Measurements from ENCODE around the gene RIPK4.
A peak's percentile ranks its signal among the peaks of the same experiment; 100 is the strongest.

Gene RIPK4

GRCh38 chr21:41770901-41771624 is 4.2 kb upstream of the RIPK4 start:
- Histone ChIP-seq H3K27ac (ENCODE audit: low read depth, low read length) (no peak overlapping the region), H3K4me3 (ENCODE audit: low read depth in 1 of 5, low read length in 5 of 5) (no peak overlapping the region), H3K9me3 (ENCODE audit: control insufficient read depth in 5 of 5, low read length in 5 of 5) (no peaks in the 10 kb centered on the region), H3K36me3 (ENCODE audit: control insufficient read depth in 5 of 5, insufficient read depth in 5 of 5, low read length in 5 of 5) (no peaks in the 10 kb centered on the region), H3K4me1 (ENCODE audit: control insufficient read depth in 5 of 5, insufficient read depth in 5 of 5, low read length in 5 of 5) (peaks cover 0 to 23% (median 18%) of the 10 kb centered on the region in 5 donors), H3K27me3 (ENCODE audit: control insufficient read depth in 5 of 5, insufficient read depth in 4 of 5, low read length in 5 of 5) (peaks cover 40 to 86% (median 70%) of the 10 kb centered on the region in 5 donors), H3K9ac (ENCODE audit: low read length in 5 of 5) (no peak overlapping the region)

GRCh38 chr21:41769933-41770332 is 3.1 kb upstream of the RIPK4 start:
- peaks cover 0 to 23% (median 18%) of the 10 kb centered on the region in 5 donors for H3K4me1 ChIP-seq (ENCODE audit: control insufficient read depth in 5 of 5, insufficient read depth in 5 of 5, low read length in 5 of 5)
- no peaks in the 10 kb centered on the region for H3K9me3 ChIP-seq (ENCODE audit: control insufficient read depth in 5 of 5, low read length in 5 of 5)
- H3K9ac ChIP-seq (ENCODE audit: low read length in 5 of 5), result no peak overlapping the region
- H3K4me3 ChIP-seq (ENCODE audit: low read depth in 1 of 5, low read length in 5 of 5), result no peak overlapping the region
- peaks cover 44 to 85% (median 73%) of the 10 kb centered on the region in 5 donors for H3K27me3 ChIP-seq (ENCODE audit: control insufficient read depth in 5 of 5, insufficient read depth in 4 of 5, low read length in 5 of 5)
- no peaks in the 10 kb centered on the region for H3K36me3 ChIP-seq (ENCODE audit: control insufficient read depth in 5 of 5, insufficient read depth in 5 of 5, low read length in 5 of 5)
- H3K27ac ChIP-seq (ENCODE audit: low read depth, low read length), result no peak overlapping the region

GRCh38 chr21:41769521-41769920 is 2.7 kb upstream of the RIPK4 start:
- Histone ChIP-seq H3K4me1 (ENCODE audit: control insufficient read depth in 5 of 5, insufficient read depth in 5 of 5, low read length in 5 of 5) (peaks cover 0 to 23% (median 18%) of the 10 kb centered on the region in 5 donors), H3K27ac (ENCODE audit: low read depth, low read length) (no peak overlapping the region), H3K36me3 (ENCODE audit: control insufficient read depth in 5 of 5, insufficient read depth in 5 of 5, low read length in 5 of 5) (no peaks in the 10 kb centered on the region), H3K27me3 (ENCODE audit: control insufficient read depth in 5 of 5, insufficient read depth in 4 of 5, low read length in 5 of 5) (peaks cover 44 to 85% (median 74%) of the 10 kb centered on the region in 5 donors), H3K9me3 (ENCODE audit: control insufficient read depth in 5 of 5, low read length in 5 of 5) (no peaks in the 10 kb centered on the region), H3K4me3 (ENCODE audit: low read depth in 1 of 5, low read length in 5 of 5) (no peak overlapping the region), H3K9ac (ENCODE audit: low read length in 5 of 5) (no peak overlapping the region)

- H3K36me3 ChIP-seq (ENCODE audit: control insufficient read depth in 5 of 5, insufficient read depth in 5 of 5, low read length in 5 of 5), result no peaks in the 10 kb centered on the region
- H3K27ac ChIP-seq (ENCODE audit: low read depth, low read length), result no peak overlapping the region
- no peaks in the 10 kb centered on the region for H3K9me3 ChIP-seq (ENCODE audit: control insufficient read depth in 5 of 5, low read length in 5 of 5)
- H3K4me1 ChIP-seq (ENCODE audit: control insufficient read depth in 5 of 5, insufficient read depth in 5 of 5, low read length in 5 of 5), result peaks cover 0 to 23% (median 18%) of the 10 kb centered on the region in 5 donors
- H3K9ac ChIP-seq (ENCODE audit: low read length in 5 of 5), result no peak overlapping the region
- peak overlapping the region in 3 of 5 donors; percentile 4 to 39 (median 35) for H3K4me3 ChIP-seq (ENCODE audit: low read depth in 1 of 5, low read length in 5 of 5)
- H3K27me3 ChIP-seq (ENCODE audit: control insufficient read depth in 5 of 5, insufficient read depth in 4 of 5, low read length in 5 of 5), result peaks cover 47 to 87% (median 78%) of the 10 kb centered on the region in 5 donors
These were observed 2.3 kb upstream of the RIPK4 start for GRCh38 chr21:41769111-41769510.

- H3K36me3 ChIP-seq (ENCODE audit: control insufficient read depth in 5 of 5, insufficient read depth in 5 of 5, low read length in 5 of 5), result no peaks in the 10 kb centered on the region
- H3K27ac ChIP-seq (ENCODE audit: low read depth, low read length), result no peak overlapping the region
- peaks cover 53 to 91% (median 83%) of the 10 kb centered on the region in 5 donors for H3K27me3 ChIP-seq (ENCODE audit: control insufficient read depth in 5 of 5, insufficient read depth in 4 of 5, low read length in 5 of 5)
- peak overlapping the region in 4 of 5 donors; percentile 4 to 48 (median 37) for H3K4me3 ChIP-seq (ENCODE audit: low read depth in 1 of 5, low read length in 5 of 5)
- H3K9ac ChIP-seq (ENCODE audit: low read length in 5 of 5), result no peak overlapping the region
- peaks cover 0 to 23% (median 18%) of the 10 kb centered on the region in 5 donors for H3K4me1 ChIP-seq (ENCODE audit: control insufficient read depth in 5 of 5, insufficient read depth in 5 of 5, low read length in 5 of 5)
- H3K9me3 ChIP-seq (ENCODE audit: control insufficient read depth in 5 of 5, low read length in 5 of 5), result no peaks in the 10 kb centered on the region
These were observed 1.7 kb upstream of the RIPK4 start for GRCh38 chr21:41768437-41769042.

- H3K27ac ChIP-seq (ENCODE audit: low read depth, low read length), result no peak overlapping the region
- H3K4me3 ChIP-seq (ENCODE audit: low read depth in 1 of 5, low read length in 5 of 5), result peak overlapping the region in 2 of 5 donors; percentile 9 to 39
These were observed 969 bp upstream of the RIPK4 start for GRCh38 chr21:41767606-41768436.

GRCh38 chr21:41765973-41766882 is 624 bp downstream of the RIPK4 start:
- H3K9me3 ChIP-seq (ENCODE audit: control insufficient read depth in 5 of 5, low read length in 5 of 5), result no peaks in the 10 kb centered on the region
- H3K4me1 ChIP-seq (ENCODE audit: control insufficient read depth in 5 of 5, insufficient read depth in 5 of 5, low read length in 5 of 5), result peaks cover 0 to 35% (median 28%) of the 10 kb centered on the region in 5 donors
- H3K27ac ChIP-seq (ENCODE audit: low read depth, low read length), result no peak overlapping the region
- no peak overlapping the region for H3K9ac ChIP-seq (ENCODE audit: low read length in 5 of 5)
- H3K27me3 ChIP-seq (ENCODE audit: control insufficient read depth in 5 of 5, insufficient read depth in 4 of 5, low read length in 5 of 5), result peaks cover 64 to 94% (median 87%) of the 10 kb centered on the region in 5 donors
- no peak overlapping the region for H3K4me3 ChIP-seq (ENCODE audit: low read depth in 1 of 5, low read length in 5 of 5)
- H3K36me3 ChIP-seq (ENCODE audit: control insufficient read depth in 5 of 5, insufficient read depth in 5 of 5, low read length in 5 of 5), result no peaks in the 10 kb centered on the region

More at GRCh38 chr21:41767606-41768436, 969 bp upstream of the RIPK4 start:
- Histone ChIP-seq H3K27me3 (ENCODE audit: control insufficient read depth in 5 of 5, insufficient read depth in 4 of 5, low read length in 5 of 5) (peaks cover 58 to 92% (median 84%) of the 10 kb centered on the region in 5 donors), H3K9me3 (ENCODE audit: control insufficient read depth in 5 of 5, low read length in 5 of 5) (no peaks in the 10 kb centered on the region), H3K4me1 (ENCODE audit: control insufficient read depth in 5 of 5, insufficient read depth in 5 of 5, low read length in 5 of 5) (peaks cover 0 to 23% (median 18%) of the 10 kb centered on the region in 5 donors), H3K36me3 (ENCODE audit: control insufficient read depth in 5 of 5, insufficient read depth in 5 of 5, low read length in 5 of 5) (no peaks in the 10 kb centered on the region), H3K9ac (ENCODE audit: low read length in 5 of 5) (no peak overlapping the region)

GRCh38 chr21:41765420-41765821 is 1.4 kb downstream of the RIPK4 start:
- Histone ChIP-seq H3K27ac (ENCODE audit: low read depth, low read length) (no peak overlapping the region), H3K9me3 (ENCODE audit: control insufficient read depth in 5 of 5, low read length in 5 of 5) (no peaks in the 10 kb centered on the region), H3K4me1 (ENCODE audit: control insufficient read depth in 5 of 5, insufficient read depth in 5 of 5, low read length in 5 of 5) (peaks cover 0 to 42% (median 33%) of the 10 kb centered on the region in 5 donors), H3K4me3 (ENCODE audit: low read depth in 1 of 5, low read length in 5 of 5) (no peak overlapping the region), H3K9ac (ENCODE audit: low read length in 5 of 5) (no peak overlapping the region), H3K27me3 (ENCODE audit: control insufficient read depth in 5 of 5, insufficient read depth in 4 of 5, low read length in 5 of 5) (peaks cover 68 to 95% (median 90%) of the 10 kb centered on the region in 5 donors), H3K36me3 (ENCODE audit: control insufficient read depth in 5 of 5, insufficient read depth in 5 of 5, low read length in 5 of 5) (no peaks in the 10 kb centered on the region)

All from subcutaneous abdominal adipose tissue (tissue), 5 donors.